ENCODE data around the gene MKLN1. TPM values are rescaled to one million over a fixed set of nuclear protein-coding genes. Genes with fewer than 3 reads are reported as not detected.
A peak's percentile ranks its signal among the peaks of the same experiment; 100 is the strongest.
"Not testable (repeated sequence)": the region's sequence is repeated elsewhere in the genome, so short reads cannot be mapped to it uniquely, and the experiment has no call there.

Gene MKLN1
- total RNA-seq, 1 experiment from 2014 or later = 48.5 TPM

DNA sequence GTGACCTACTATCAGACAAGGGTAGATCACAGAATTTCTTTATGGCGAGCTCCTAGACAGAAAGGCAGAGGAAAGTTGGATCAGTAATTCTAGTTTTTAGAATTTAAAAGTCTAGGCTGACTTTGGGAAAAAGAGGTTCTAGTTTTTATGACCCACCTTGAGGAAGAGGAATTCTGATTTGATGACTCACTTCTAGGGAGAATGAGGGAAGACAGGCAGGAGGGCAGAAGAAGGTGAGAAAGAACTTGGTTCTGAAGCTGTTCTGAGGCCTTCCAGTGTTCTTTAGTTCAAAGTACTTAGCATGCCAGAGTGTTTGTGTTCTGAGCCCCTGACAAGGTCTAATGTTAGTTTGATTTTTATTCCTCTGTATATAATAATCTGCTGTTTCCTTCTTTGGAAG, 131.6 kb downstream of the MKLN1 start:
- RAD21 ChIA-PET (ENCODE audit: low non-redundant PET in 1 of 2, low total read pairs in 2 of 2, uncharacterized antibody in 2 of 2, unreplicated experiment in 2 of 2) = no interaction called here
- Histone ChIP-seq H3K4me1 (ENCODE audit: control insufficient read depth in 1 of 2, insufficient read depth in 2 of 2, low read length in 2 of 2) (peaks cover 7 to 28% of the 10 kb centered on the region in 2 experiments), H3K4me3 (replicated peaks in 1 of 2; ENCODE audit: low read depth in 1 of 2, low read length in 2 of 2) (no peak overlapping the region), H3K9me2 (ENCODE audit: insufficient read depth) (no peaks in the 10 kb centered on the region), H3K9me3 (ENCODE audit: control insufficient read depth in 1 of 2, insufficient read depth in 1 of 2, low read depth in 1 of 2, low read length in 2 of 2) (no peaks in the 10 kb centered on the region), H3K27me3 (ENCODE audit: insufficient read depth, low read length) (no peaks in the 10 kb centered on the region), H4K20me1 (ENCODE audit: insufficient read depth) (no peaks in the 10 kb centered on the region), H3K9ac (ENCODE audit: low read length) (no peak overlapping the region), H3K4me2 (ENCODE audit: low read length) (peak overlapping the region; percentile 44), H3K27ac (ENCODE audit: low read depth, low read length) (no peak overlapping the region; the same call in 1 of the 2 replicates), H3K36me3 (ENCODE audit: control insufficient read depth in 1 of 2, insufficient read depth in 2 of 2, low read length in 2 of 2) (0 out of 4 replicates have a peak, but pooled peaks cover 2 to 6% of the 10 kb centered on the region in 2 experiments), H3K79me2 (ENCODE audit: insufficient read depth, low read length) (no peaks in the 10 kb centered on the region), H2AFZ (ENCODE audit: low read depth, low read length, poor library complexity, severe bottlenecking) (no peak overlapping the region)
- TF ChIP-seq ZFX (IDR thresholded peaks at IDR 0.05) = no peak
- peak; percentile 47; the same call in 1 of the 2 replicates for TF ChIP-seq FOSL1 (IDR thresholded peaks at IDR 0.05; ENCODE audit: low read depth)
- peak; percentile 32; the same call in 1 of the 2 replicates for TF ChIP-seq JUND (IDR thresholded peaks at IDR 0.05)
- TF ChIP-seq RAD21 (IDR thresholded peaks at IDR 0.05; ENCODE audit: low read depth) = no peak
- TF ChIP-seq CBX3 (IDR thresholded peaks at IDR 0.05; ENCODE audit: low read depth) = no peak
- TF ChIP-seq, protein P1, sequence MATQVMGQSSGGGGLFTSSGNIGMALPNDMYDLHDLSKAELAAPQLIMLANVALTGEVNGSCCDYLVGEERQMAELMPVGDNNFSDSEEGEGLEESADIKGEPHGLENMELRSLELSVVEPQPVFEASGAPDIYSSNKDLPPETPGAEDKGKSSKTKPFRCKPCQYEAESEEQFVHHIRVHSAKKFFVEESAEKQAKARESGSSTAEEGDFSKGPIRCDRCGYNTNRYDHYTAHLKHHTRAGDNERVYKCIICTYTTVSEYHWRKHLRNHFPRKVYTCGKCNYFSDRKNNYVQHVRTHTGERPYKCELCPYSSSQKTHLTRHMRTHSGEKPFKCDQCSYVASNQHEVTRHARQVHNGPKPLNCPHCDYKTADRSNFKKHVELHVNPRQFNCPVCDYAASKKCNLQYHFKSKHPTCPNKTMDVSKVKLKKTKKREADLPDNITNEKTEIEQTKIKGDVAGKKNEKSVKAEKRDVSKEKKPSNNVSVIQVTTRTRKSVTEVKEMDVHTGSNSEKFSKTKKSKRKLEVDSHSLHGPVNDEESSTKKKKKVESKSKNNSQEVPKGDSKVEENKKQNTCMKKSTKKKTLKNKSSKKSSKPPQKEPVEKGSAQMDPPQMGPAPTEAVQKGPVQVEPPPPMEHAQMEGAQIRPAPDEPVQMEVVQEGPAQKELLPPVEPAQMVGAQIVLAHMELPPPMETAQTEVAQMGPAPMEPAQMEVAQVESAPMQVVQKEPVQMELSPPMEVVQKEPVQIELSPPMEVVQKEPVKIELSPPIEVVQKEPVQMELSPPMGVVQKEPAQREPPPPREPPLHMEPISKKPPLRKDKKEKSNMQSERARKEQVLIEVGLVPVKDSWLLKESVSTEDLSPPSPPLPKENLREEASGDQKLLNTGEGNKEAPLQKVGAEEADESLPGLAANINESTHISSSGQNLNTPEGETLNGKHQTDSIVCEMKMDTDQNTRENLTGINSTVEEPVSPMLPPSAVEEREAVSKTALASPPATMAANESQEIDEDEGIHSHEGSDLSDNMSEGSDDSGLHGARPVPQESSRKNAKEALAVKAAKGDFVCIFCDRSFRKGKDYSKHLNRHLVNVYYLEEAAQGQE (IDR thresholded peaks at IDR 0.05; ENCODE audit: low read depth) = no peak
- TF ChIP-seq EZH2phosphoT487 (IDR thresholded peaks at IDR 0.05; ENCODE audit: borderline replicate concordance) = no peak
- CTCF ChIA-PET = no interaction called here
- intact Hi-C loops (cut with micrococcal nuclease) = no loop called here
- no TSS peak for BruUV-seq (replicated peaks)
- ATAC-seq (peak; percentile 82), DNase-seq (ENCODE audit: low read depth, low spot score) (peak; percentile 12)
- POLR2A ChIA-PET = no interaction called here

- BruUV-seq (replicated peaks) = no TSS peak
Measured at GRCh38 chr7:131462059-131462458, 134.4 kb downstream of the MKLN1 start.

GRCh38 chr7:131462715-131463114, 135.0 kb downstream of the MKLN1 start:
- DNase-seq (ENCODE audit: low read depth, low spot score); H3K4me3 ChIP-seq (replicated peaks in 1 of 2; ENCODE audit: low read depth in 1 of 2, low read length in 2 of 2); POLR2A ChIA-PET; BruUV-seq (replicated peaks); H3K4me2 ChIP-seq (ENCODE audit: low read length); H3K9me3 ChIP-seq (ENCODE audit: control insufficient read depth in 1 of 2, insufficient read depth in 1 of 2, low read depth in 1 of 2, low read length in 2 of 2); ATAC-seq; H3K79me2 ChIP-seq (ENCODE audit: insufficient read depth, low read length); H2AFZ ChIP-seq (ENCODE audit: low read depth, low read length, poor library complexity, severe bottlenecking); intact Hi-C loops (cut with micrococcal nuclease); H3K9ac ChIP-seq (ENCODE audit: low read length); H3K27me3 ChIP-seq (ENCODE audit: insufficient read depth, low read length); H3K27ac ChIP-seq (ENCODE audit: low read depth, low read length); H3K9me2 ChIP-seq (ENCODE audit: insufficient read depth); H4K20me1 ChIP-seq (ENCODE audit: insufficient read depth); CTCF ChIA-PET: not testable (repeated sequence)
- Histone ChIP-seq H3K4me1 (ENCODE audit: control insufficient read depth in 1 of 2, insufficient read depth in 2 of 2, low read length in 2 of 2) (peaks cover 7 to 15% of the 10 kb centered on the region in 2 experiments), H3K36me3 (ENCODE audit: control insufficient read depth in 1 of 2, insufficient read depth in 2 of 2, low read length in 2 of 2) (peaks cover 15 to 19% of the 10 kb centered on the region in 2 experiments; a peak in 3 of 4 replicates)
- RAD21 ChIA-PET (ENCODE audit: low non-redundant PET in 1 of 2, low total read pairs in 2 of 2, uncharacterized antibody in 2 of 2, unreplicated experiment in 2 of 2) = interaction anchor here in 1 of 2 experiments (0.6 kb wide), 1 partner anchor 17 kb away, joined by 3 read pairs; no protein-coding TSS in a partner anchor

More at GRCh38 chr7:131462059-131462458, 134.4 kb downstream of the MKLN1 start:
- RAD21 ChIA-PET (ENCODE audit: low non-redundant PET in 1 of 2, low total read pairs in 2 of 2, uncharacterized antibody in 2 of 2, unreplicated experiment in 2 of 2) = no interaction called here
- H3K4me1 ChIP-seq (ENCODE audit: control insufficient read depth in 1 of 2, insufficient read depth in 2 of 2, low read length in 2 of 2) = peaks cover 7 to 15% of the 10 kb centered on the region in 2 experiments
- H2AFZ ChIP-seq (ENCODE audit: low read depth, low read length, poor library complexity, severe bottlenecking) = no peak overlapping the region
- no peak for TF ChIP-seq EZH2phosphoT487 (IDR thresholded peaks at IDR 0.05; ENCODE audit: borderline replicate concordance)
- H3K4me3 ChIP-seq (replicated peaks in 1 of 2; ENCODE audit: low read depth in 1 of 2, low read length in 2 of 2) = no peak overlapping the region
- no peaks in the 10 kb centered on the region for H3K9me2 ChIP-seq (ENCODE audit: insufficient read depth)
- CTCF ChIA-PET = no interaction called here
- H3K36me3 ChIP-seq (ENCODE audit: control insufficient read depth in 1 of 2, insufficient read depth in 2 of 2, low read length in 2 of 2) = peaks cover 11 to 14% of the 10 kb centered on the region in 2 experiments; a peak in 2 of 4 replicates
- no peak for ATAC-seq
- no peak for DNase-seq (ENCODE audit: low read depth, low spot score)
- no peaks in the 10 kb centered on the region for H3K79me2 ChIP-seq (ENCODE audit: insufficient read depth, low read length)
- H4K20me1 ChIP-seq (ENCODE audit: insufficient read depth) = no peaks in the 10 kb centered on the region
- POLR2A ChIA-PET = no interaction called here
- no peaks in the 10 kb centered on the region for H3K27me3 ChIP-seq (ENCODE audit: insufficient read depth, low read length)
- no peak overlapping the region for H3K4me2 ChIP-seq (ENCODE audit: low read length)
- no peak overlapping the region for H3K27ac ChIP-seq (ENCODE audit: low read depth, low read length)
- H3K9ac ChIP-seq (ENCODE audit: low read length) = no peak overlapping the region
- no peaks in the 10 kb centered on the region for H3K9me3 ChIP-seq (ENCODE audit: control insufficient read depth in 1 of 2, insufficient read depth in 1 of 2, low read depth in 1 of 2, low read length in 2 of 2)
- intact Hi-C loops (cut with micrococcal nuclease) = no loop called here

Measured in HCT116 (cell line).